ENCODE data around the gene SMPD2. TPM values are rescaled to one million over a fixed set of nuclear protein-coding genes. Genes with fewer than 3 reads are reported as not detected.

The SMPD2 gene
- total and polyA plus RNA-seq, 2 of the 4 experiments (the other 2 are of a cell fraction) = 7.7 to 9.0 TPM

DNA sequence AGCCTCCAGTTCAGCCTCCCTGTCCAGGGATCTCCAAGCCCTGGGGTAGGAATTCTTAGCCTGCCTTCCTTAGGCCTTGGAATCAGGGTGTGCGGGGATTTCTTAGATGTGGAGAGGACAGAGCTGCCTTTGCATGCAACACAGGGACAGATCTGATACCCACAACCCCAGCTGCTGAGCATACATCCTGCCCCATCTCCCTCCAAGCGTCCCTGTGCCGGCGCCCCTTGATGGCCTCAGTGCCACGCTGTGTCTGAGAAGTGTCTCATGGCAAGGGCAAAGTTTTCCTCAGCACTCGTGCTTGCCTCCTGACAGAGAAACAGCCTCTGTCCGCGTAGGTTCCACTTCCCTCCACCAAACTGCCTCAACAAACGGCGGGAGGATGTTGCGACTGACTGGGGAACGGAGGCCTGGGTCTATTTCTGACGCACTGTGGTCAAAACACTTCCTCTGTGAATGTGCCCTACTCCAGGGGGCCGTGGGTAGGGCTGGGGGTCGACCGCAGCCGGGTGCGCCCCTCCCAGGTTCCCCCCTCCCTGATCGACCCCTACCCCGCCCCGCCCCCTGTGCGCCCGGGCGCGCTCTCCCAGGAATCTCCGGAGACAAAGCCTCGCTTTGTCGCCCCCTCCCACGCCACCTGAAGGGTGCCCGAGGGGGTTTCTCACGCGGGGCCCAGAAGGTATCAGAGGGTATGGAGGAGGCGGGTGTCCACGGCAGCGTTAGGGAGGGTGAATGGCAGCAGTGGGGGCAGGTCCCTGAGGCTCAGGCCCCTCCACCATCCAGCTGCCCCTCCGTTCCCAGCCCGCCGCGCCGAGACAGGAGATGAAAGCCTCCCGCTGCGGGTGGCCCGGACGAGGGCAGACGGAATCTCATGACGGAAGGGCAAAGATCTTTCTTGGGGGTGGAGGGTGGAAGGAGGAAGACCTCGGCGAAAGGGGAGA lies 14.2 kb downstream of the SMPD2 start:
- peaks cover 23% of the 10 kb centered on the region for H3K36me3 ChIP-seq (ENCODE audit: control insufficient read depth, insufficient read depth, low read length)
- in situ Hi-C loops (cut with MboI; ENCODE audit: low sequenced_read_pairs) (no loop called here), dilution Hi-C loops (cut with HindIII; ENCODE audit: low sequenced_read_pairs, unreplicated experiment) (no loop called here), intact Hi-C loops (cut with micrococcal nuclease) (no loop called here)
- peak overlapping the region; percentile 88 for H2AK5ac ChIP-seq (ENCODE audit: low read depth, low read length)
- ATAC-seq (ENCODE audit: low read depth) (peak; percentile 21), DNase-seq (peak; percentile 28)
- 8% methylated on average over 7 of the region's 48 CpGs; no CpG with 5 or more reads in 1 of the 2 experiments for WGBS, 2 experiments (ENCODE audit: extremely low coverage in 2 of 2, insufficient read length in 1 of 2)
- peak overlapping the region; percentile 87 for H3K27ac ChIP-seq (ENCODE audit: insufficient read depth, low read length)
- peaks cover 11% of the 10 kb centered on the region for H3K4me1 ChIP-seq (ENCODE audit: control insufficient read depth, insufficient read depth, low read length)
- H3K4me2 ChIP-seq (ENCODE audit: low read depth, low read length) = peak overlapping the region; percentile 87
- H2BK5ac ChIP-seq (ENCODE audit: low read depth, low read length, poor library complexity, severe bottlenecking) = peak overlapping the region; percentile 79
- no peaks in the 10 kb centered on the region; the same call in 1 of the 2 replicates for H4K20me1 ChIP-seq (ENCODE audit: insufficient read depth, low read length)
- peak overlapping the region; percentile 70 for H4K5ac ChIP-seq (ENCODE audit: low read depth, low read length)
- peak overlapping the region; percentile 52 for H2BK120ac ChIP-seq (ENCODE audit: low read depth, low read length)
- POLR2A ChIA-PET (ENCODE audit: unreplicated experiment) = interaction anchor here (0.5 to 1.2 kb wide), 2 partner anchors 10 to 60 kb away, joined by 3 read pairs; no protein-coding TSS in a partner anchor
- peak overlapping the region; percentile 95 to 97 for H4K8ac ChIP-seq (ENCODE audit: low read depth in 2 of 2, low read length in 2 of 2)
- H2BK15ac ChIP-seq (ENCODE audit: low read depth, low read length) = peak overlapping the region; percentile 80; the same call in 2 of the 3 replicates
- no peaks in the 10 kb centered on the region for H3K27me3 ChIP-seq (ENCODE audit: control insufficient read depth, insufficient read depth, low read length)
- H3K79me1 ChIP-seq (ENCODE audit: low read depth in 1 of 2, low read length in 2 of 2) = peaks cover 23 to 69% of the 10 kb centered on the region in 2 experiments
- peak overlapping the region; percentile 25 for H3K18ac ChIP-seq (ENCODE audit: low read depth, low read length)
- no TSS peak for BruUV-seq (replicated peaks)
- peak overlapping the region; percentile 96 for H3K4ac ChIP-seq (ENCODE audit: low read depth, low read length)
- peak overlapping the region; percentile 99 for H2AK9ac ChIP-seq (replicated peaks; ENCODE audit: low read depth, low read length, poor library complexity)
- no peaks in the 10 kb centered on the region for H3K9me3 ChIP-seq (ENCODE audit: control insufficient read depth, insufficient read depth, low read length)
- CTCF ChIA-PET = interaction anchor here (0.6 kb wide), 1 partner anchor 33 kb away, joined by 4 read pairs; no protein-coding TSS in a partner anchor
- peak overlapping the region; percentile 98 for H3K4me3 ChIP-seq (ENCODE audit: insufficient read depth, low read depth, low read length)
- H4K91ac ChIP-seq (ENCODE audit: insufficient read depth, low read depth, low read length) = peak overlapping the region; percentile 94
- H3K9ac ChIP-seq (ENCODE audit: low read depth, low read length) = peak overlapping the region; percentile 94
- peak overlapping the region; percentile 99 for H3K14ac ChIP-seq (replicated peaks; ENCODE audit: low read depth, low read length)
- peak overlapping the region; percentile 98 for H2AFZ ChIP-seq (replicated peaks; ENCODE audit: low read length, poor library complexity)
- peak overlapping the region; percentile 95 for H3K23ac ChIP-seq (ENCODE audit: low read depth, low read length)
- TF ChIP-seq CHD1 (IDR thresholded peaks at IDR 0.05; ENCODE audit: low read depth, low read length) = no peak
- peak; percentile 21; the same call in 1 of the 2 replicates for TF ChIP-seq POLR2A (IDR thresholded peaks at IDR 0.05; ENCODE audit: low read depth, low read length)
- H3K56ac ChIP-seq (ENCODE audit: extremely low read depth, insufficient read depth, low read length) = peak overlapping the region; percentile 85
- H3K9me1 ChIP-seq (ENCODE audit: insufficient read depth, low read length) = peaks cover 24% of the 10 kb centered on the region
- 0 out of 2 replicates have a peak overlapping the region, but pooled peaks have one; percentile 31 for H2BK20ac ChIP-seq (ENCODE audit: low read depth, low read length)

All from IMR-90 (cell line).